ENCODE measurements around the gene GPA33. TPM values are rescaled to one million over a fixed set of nuclear protein-coding genes. Genes with fewer than 3 reads are reported as not detected.

The GPA33 gene
- total and polyA plus RNA-seq, 11 donors = 0.15 to 3.6 (median 1.1) TPM; not detected in 1

GRCh38 chr1:167011560-167012191 lies 78.5 kb downstream of the GPA33 start:
- H3K27ac ChIP-seq = no peak overlapping the region
- TF ChIP-seq POLR2A (IDR thresholded peaks at IDR 0.05) = no peak
- TF ChIP-seq, protein P1, sequence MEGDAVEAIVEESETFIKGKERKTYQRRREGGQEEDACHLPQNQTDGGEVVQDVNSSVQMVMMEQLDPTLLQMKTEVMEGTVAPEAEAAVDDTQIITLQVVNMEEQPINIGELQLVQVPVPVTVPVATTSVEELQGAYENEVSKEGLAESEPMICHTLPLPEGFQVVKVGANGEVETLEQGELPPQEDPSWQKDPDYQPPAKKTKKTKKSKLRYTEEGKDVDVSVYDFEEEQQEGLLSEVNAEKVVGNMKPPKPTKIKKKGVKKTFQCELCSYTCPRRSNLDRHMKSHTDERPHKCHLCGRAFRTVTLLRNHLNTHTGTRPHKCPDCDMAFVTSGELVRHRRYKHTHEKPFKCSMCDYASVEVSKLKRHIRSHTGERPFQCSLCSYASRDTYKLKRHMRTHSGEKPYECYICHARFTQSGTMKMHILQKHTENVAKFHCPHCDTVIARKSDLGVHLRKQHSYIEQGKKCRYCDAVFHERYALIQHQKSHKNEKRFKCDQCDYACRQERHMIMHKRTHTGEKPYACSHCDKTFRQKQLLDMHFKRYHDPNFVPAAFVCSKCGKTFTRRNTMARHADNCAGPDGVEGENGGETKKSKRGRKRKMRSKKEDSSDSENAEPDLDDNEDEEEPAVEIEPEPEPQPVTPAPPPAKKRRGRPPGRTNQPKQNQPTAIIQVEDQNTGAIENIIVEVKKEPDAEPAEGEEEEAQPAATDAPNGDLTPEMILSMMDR (IDR thresholded peaks at IDR 0.05) = no peak
- H3K4me3 ChIP-seq = no peak overlapping the region
- no peak for ATAC-seq
- H3K36me3 ChIP-seq = no peaks in the 10 kb centered on the region
- intact Hi-C loops (cut with DNase I) = no loop called here
- no peak for DNase-seq
- no peaks in the 10 kb centered on the region for H3K27me3 ChIP-seq
- H3K4me1 ChIP-seq = no peaks in the 10 kb centered on the region
- whole genome bisulfite sequencing, 4 donors = 82 to 95% (median 89%) methylated on average over 1 of the region's 1 CpG
- H3K9me3 ChIP-seq = no peaks in the 10 kb centered on the region

DNA sequence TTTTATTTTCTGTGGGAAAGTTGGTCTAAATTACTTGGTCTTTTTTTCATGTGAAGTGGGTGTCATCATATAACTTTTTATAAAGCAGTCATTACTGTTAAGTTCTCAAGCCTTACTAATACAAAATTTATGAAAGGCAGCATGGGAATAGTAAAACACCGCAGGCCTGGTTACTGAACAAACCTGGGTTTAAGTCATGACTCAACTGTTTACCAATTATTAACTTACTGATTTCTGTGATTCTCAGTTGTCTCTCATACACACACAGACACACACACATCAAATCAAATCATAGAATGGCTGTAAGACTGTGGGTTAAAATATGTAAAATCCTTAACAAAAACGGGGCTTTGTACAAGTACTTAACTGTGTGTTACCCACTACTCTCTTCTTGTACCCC lies 86.5 kb downstream of the GPA33 start:
- H3K4me3 ChIP-seq = no peak overlapping the region
- H3K27ac ChIP-seq = no peak overlapping the region
- H3K4me1 ChIP-seq = no peaks in the 10 kb centered on the region
- H3K27me3 ChIP-seq = peaks cover 0 to 5% (median 0%) of the 10 kb centered on the region in 9 donors
- no peak for TF ChIP-seq POLR2A (IDR thresholded peaks at IDR 0.05)
- TF ChIP-seq, protein P1 (IDR thresholded peaks at IDR 0.05) = no peak
- intact Hi-C loops (cut with DNase I) = no loop called here
- peaks cover 0 to 11% (median 0%) of the 10 kb centered on the region in 12 donors for H3K9me3 ChIP-seq
- DNase-seq (no peak), ATAC-seq (no peak)
- H3K36me3 ChIP-seq = no peaks in the 10 kb centered on the region
- 73 to 81% (median 79%) methylated on average over 2 of the region's 2 CpGs for WGBS, 4 donors

Other genes starting within 250 kb of the GPA33 start
- gene TADA1, start 214.1 kb downstream of the GPA33 start, total RNA-seq = 10 to 100 TPM in 3 of 9 donors, 1 to 10 TPM in 6; 7.2 to 10.8 (median 9.3) TPM
- 1 to 10 TPM; 5.6 to 9.4 TPM for gene TADA1, start 214.1 kb downstream of the GPA33 start, polyA plus RNA-seq
- 10 to 100 TPM in 2 of 9 donors, 1 to 10 TPM in 7; 3.2 to 12.4 (median 6.3) TPM for gene ILDR2, start 114.8 kb downstream of the GPA33 start, total RNA-seq
- gene ILDR2, start 114.8 kb downstream of the GPA33 start, polyA plus RNA-seq = 1 to 10 TPM in 1 of 2 donors, under 1 TPM in 1; 0.84 to 3.4 TPM
- gene MAEL, start 101.1 kb downstream of the GPA33 start, total RNA-seq = 1 to 10 TPM; 1.6 to 6.8 (median 3.4) TPM
- gene MAEL, start 101.1 kb downstream of the GPA33 start, polyA plus RNA-seq = 1 to 10 TPM in 1 of 2 donors, under 1 TPM in 1; 0.62 to 1.5 TPM
- 100 to 1,000 TPM; 108 to 329 (median 163) TPM for gene STYXL2, start 3.7 kb upstream of the GPA33 start, total RNA-seq
- 10 to 100 TPM; 55.0 to 77.1 TPM for gene STYXL2, start 3.7 kb upstream of the GPA33 start, polyA plus RNA-seq
- gene POU2F1, start 130.5 kb upstream of the GPA33 start, total RNA-seq = 10 to 100 TPM in 3 of 9 donors, 1 to 10 TPM in 6; 6.6 to 13.4 (median 9.7) TPM
- gene POU2F1, start 130.5 kb upstream of the GPA33 start, polyA plus RNA-seq = 1 to 10 TPM; 2.4 to 3.6 TPM